Activated CD4-positive, alpha-beta T cell treated with anti-CD3 and anti-CD28 coated beads, Interleukin-2, amount 10 ng/mL, durations not matched to agents 24 days and 14 days (primary cell): ENCODE data around the gene FAM193A. TPM values are rescaled to one million over a fixed set of nuclear protein-coding genes. Genes with fewer than 3 reads are reported as not detected.
"Not testable (repeated sequence)": the region's sequence is repeated elsewhere in the genome, so short reads cannot be mapped to it uniquely, and the experiment has no call there.

Source experiments
- DNase-seq: peaks from one replicate; pipeline ENCODE4 v3.0.0; 2022
- H3K27ac Mint-ChIP-seq: one replicate; pipeline ENCODE4 v1.8.0; 2022; ENCODE audit warnings: mild to moderate bottlenecking, mixed read lengths
- H3K27me3 Mint-ChIP-seq: one replicate; pipeline ENCODE4 v1.8.0; 2022; ENCODE audit warnings: mixed read lengths
- H3K36me3 Mint-ChIP-seq: one replicate; pipeline ENCODE4 v1.8.0; 2022; ENCODE audit warnings: low read depth, mild to moderate bottlenecking, mixed read lengths
- H3K4me1 Mint-ChIP-seq: one replicate; pipeline ENCODE4 v1.8.0; 2021; ENCODE audit warnings: mixed read lengths
- H3K4me3 Mint-ChIP-seq: one replicate; pipeline ENCODE4 v1.8.0; 2022; ENCODE audit warnings: mild to moderate bottlenecking, moderate library complexity, mixed read lengths
- H3K9me3 Mint-ChIP-seq: one replicate; pipeline ENCODE4 v1.8.0; 2021; ENCODE audit warnings: mixed read lengths
- intact Hi-C: fragments of 100-400 bp; cut with micrococcal nuclease; formaldehyde crosslinking; loops from one replicate; pipeline ENCODE4 v1.15.1; 2023
- total RNA-seq: library from RNA; stranded (reverse); gene quantifications from 2 replicates; pipeline ENCODE4 v1.2.3, GENCODE V29; 2022

The FAM193A gene
- total RNA-seq, 1 donor from 2014 or later = 29.5 TPM

- H3K9me3 Mint-ChIP-seq = no peaks in the 10 kb centered on the region
- no peak overlapping the region for H3K4me3 Mint-ChIP-seq
Observed at GRCh38 chr4:2750719-2751605, 214.5 kb downstream of the FAM193A start.

GRCh38 chr4:2753436-2753835, 217.0 kb downstream of the FAM193A start:
- H3K27me3 Mint-ChIP-seq = no peaks in the 10 kb centered on the region
- intact Hi-C loops = no loop called here
- H3K27ac Mint-ChIP-seq = no peak overlapping the region
- peak overlapping the region; percentile 41 for H3K4me3 Mint-ChIP-seq
- H3K36me3 Mint-ChIP-seq = peaks cover 30% of the 10 kb centered on the region
- peaks cover 43% of the 10 kb centered on the region for H3K4me1 Mint-ChIP-seq
- DNase-seq = no peak
- no peaks in the 10 kb centered on the region for H3K9me3 Mint-ChIP-seq

More at GRCh38 chr4:2750719-2751605, 214.5 kb downstream of the FAM193A start:
- intact Hi-C loops = no loop called here
- Mint-ChIP-seq H3K27me3 (no peaks in the 10 kb centered on the region), H3K27ac (no peak overlapping the region), H3K36me3 (peaks cover 50% of the 10 kb centered on the region), H3K4me1 (peaks cover 60% of the 10 kb centered on the region)
- no peak for DNase-seq

GRCh38 chr4:2754848-2755819, 218.7 kb downstream of the FAM193A start:
- peaks cover 33% of the 10 kb centered on the region for H3K4me1 Mint-ChIP-seq
- intact Hi-C loops = no loop called here
- peaks cover 30% of the 10 kb centered on the region for H3K36me3 Mint-ChIP-seq
- peak overlapping the region; percentile 90 for H3K4me3 Mint-ChIP-seq
- no peaks in the 10 kb centered on the region for H3K27me3 Mint-ChIP-seq
- H3K27ac Mint-ChIP-seq = peak overlapping the region; percentile 81
- DNase-seq = peak; percentile 61
- no peaks in the 10 kb centered on the region for H3K9me3 Mint-ChIP-seq

- Mint-ChIP-seq H3K4me1 (peaks cover 31% of the 10 kb centered on the region), H3K36me3 (peaks cover 25% of the 10 kb centered on the region), H3K4me3 (peak within 1 kb of the TSS; percentile 90), H3K27me3 (no peaks in the 10 kb centered on the region), H3K9me3 (no peaks in the 10 kb centered on the region), H3K27ac (peak within 1 kb of the TSS; percentile 81)
- peak; percentile 93 for DNase-seq
- intact Hi-C loops = loop anchor here (1.0 to 2.0 kb wide), 2 partner anchors 10 to 177 kb away; no protein-coding TSS in a partner anchor
Observed at GRCh38 chr4:2755821-2756690, 219.6 kb downstream of the FAM193A start, which contains the start of gene TNIP2. TSS of gene TNIP2 (minus strand) at chr4:2756336. CDS start at chr4:2756289, 47 bp downstream.

GRCh38 chr4:2756691-2757350, 220.4 kb downstream of the FAM193A start:
- no peak for DNase-seq
- H3K27me3 Mint-ChIP-seq = no peaks in the 10 kb centered on the region
- intact Hi-C loops = loop anchor here (1.0 to 2.0 kb wide), 2 partner anchors 11 to 176 kb away; no protein-coding TSS in a partner anchor
- peak overlapping the region; percentile 56 for H3K27ac Mint-ChIP-seq
- H3K9me3 Mint-ChIP-seq = no peaks in the 10 kb centered on the region
- H3K4me1 Mint-ChIP-seq = peaks cover 27% of the 10 kb centered on the region
- peak overlapping the region; percentile 74 for H3K4me3 Mint-ChIP-seq
- H3K36me3 Mint-ChIP-seq = peaks cover 20% of the 10 kb centered on the region

- H3K9me3 Mint-ChIP-seq = no peaks in the 10 kb centered on the region
- H3K36me3 Mint-ChIP-seq = peaks cover 16% of the 10 kb centered on the region
- no peak for DNase-seq
- H3K27me3 Mint-ChIP-seq = no peaks in the 10 kb centered on the region
- peak overlapping the region; percentile 26 for H3K4me3 Mint-ChIP-seq
- intact Hi-C loops = loop anchor here (2.0 kb wide), 1 partner anchor 175 kb away; no protein-coding TSS in a partner anchor
- H3K4me1 Mint-ChIP-seq = peaks cover 24% of the 10 kb centered on the region
- peak overlapping the region; percentile 56 for H3K27ac Mint-ChIP-seq
Observed at GRCh38 chr4:2757426-2757825, 221.0 kb downstream of the FAM193A start.

GRCh38 chr4:2761035-2761923, 224.8 kb downstream of the FAM193A start:
- Mint-ChIP-seq H3K27me3 (no peaks in the 10 kb centered on the region), H3K36me3 (no peaks in the 10 kb centered on the region), H3K9me3 (no peaks in the 10 kb centered on the region), H3K27ac (peak overlapping the region; percentile 67), H3K4me3 (no peak overlapping the region), H3K4me1 (peaks cover 11% of the 10 kb centered on the region)
- intact Hi-C loops = loop anchor here (5.0 kb wide), 2 partner anchors 36 to 81 kb away; partner anchors contain the start of gene ADD1
- DNase-seq = peak; percentile 69

GRCh38 chr4:2762048-2762447, 225.6 kb downstream of the FAM193A start:
- intact Hi-C loops = loop anchor here (5.0 kb wide), 2 partner anchors 35 to 80 kb away; partner anchors contain the start of gene ADD1

GRCh38 chr4:2762486-2763370, 226.3 kb downstream of the FAM193A start:
- not testable (repeated sequence) for H3K9me3 Mint-ChIP-seq, H3K36me3 Mint-ChIP-seq, H3K4me3 Mint-ChIP-seq, H3K4me1 Mint-ChIP-seq, H3K27me3 Mint-ChIP-seq
- peak; percentile 61 for DNase-seq
- peak overlapping the region; percentile 58 for H3K27ac Mint-ChIP-seq
- intact Hi-C loops = loop anchor here (5.0 kb wide), 2 partner anchors 35 to 80 kb away; partner anchors contain the start of gene ADD1

More at GRCh38 chr4:2762048-2762447, 225.6 kb downstream of the FAM193A start:
- Mint-ChIP-seq H3K36me3 (no peaks in the 10 kb centered on the region), H3K27me3 (no peaks in the 10 kb centered on the region), H3K9me3 (no peaks in the 10 kb centered on the region), H3K27ac (no peak overlapping the region), H3K4me1 (peaks cover 11% of the 10 kb centered on the region), H3K4me3 (no peak overlapping the region)
- DNase-seq = no peak

- no peaks in the 10 kb centered on the region for H3K9me3 Mint-ChIP-seq
- no peaks in the 10 kb centered on the region for H3K36me3 Mint-ChIP-seq
- H3K27me3 Mint-ChIP-seq = no peaks in the 10 kb centered on the region
- peak overlapping the region; percentile 75 for H3K4me3 Mint-ChIP-seq
- intact Hi-C loops = loop anchor here (5.0 kb wide), 2 partner anchors 34 to 79 kb away; partner anchors contain the start of gene ADD1
- peak; percentile 62 for DNase-seq
- peaks cover 9% of the 10 kb centered on the region for H3K4me1 Mint-ChIP-seq
- peak overlapping the region; percentile 66 for H3K27ac Mint-ChIP-seq
Observed at GRCh38 chr4:2763511-2763967, 227.1 kb downstream of the FAM193A start.
